ENCODE measurements around the gene TNRC6A. TPM values are rescaled to one million over a fixed set of nuclear protein-coding genes. Genes with fewer than 3 reads are reported as not detected.

TNRC6A gene
- total RNA-seq, result 34.9 and 37.7 TPM in 2 replicates

GRCh38 chr16:24729243-24729950 is at the start of gene TNRC6A:
TNRC6A (plus strand) TSS chr16:24729651; CDS start chr16:24729842, 191 bp downstream.

GRCh38 chr16:24845726-24846547 is 116.5 kb downstream of the TNRC6A start, which contains the start of gene SLC5A11:
SLC5A11 (plus strand) TSS chr16:24845963; CDS start chr16:24858644, 12,681 bp downstream.

Other genes with a start within 250 kb of the TNRC6A start
- 14.0 and 38.9 TPM in 2 replicates for gene RBBP6, start 190.1 kb upstream of the TNRC6A start, total RNA-seq
- gene SLC5A11, start 116.3 kb downstream of the TNRC6A start, total RNA-seq, result not detected in 2 replicates